B cell (primary cell): ENCODE measurements around the gene SSBP2. TPM values are rescaled to one million over a fixed set of nuclear protein-coding genes. Genes with fewer than 3 reads are reported as not detected.

Source experiments
- ATAC-seq: fragments of 200-7000 bp; cut with Tn5 transposase; one replicate; pipeline ENCODE4 v1.10.0; 2021; ENCODE audit warnings: low read depth, mild to moderate bottlenecking, moderate number of reproducible peaks, moderate library complexity
- CTCF ChIA-PET: fragments of 350-600 bp; sonication (Branson Sonifier 250); formaldehyde crosslinking; loops from one replicate; lab custom pipeline; 2021; ENCODE audit warnings: antibody characterized with exemption, inconsistent platforms; lab: Charles Lee
- POLR2A ChIA-PET: fragments of 350-600 bp; sonication (Branson Sonifier 250); formaldehyde crosslinking; loops from one replicate; lab custom pipeline; 2021; ENCODE audit warnings: antibody characterized with exemption; lab: Charles Lee
- DNase-seq: peaks from one replicate; pipeline ENCODE4 v3.0.0; 2013
- H2AFZ ChIP-seq: 2 replicates; pipeline ENCODE4 v1.6.1; 2012; ENCODE audit warnings: mild to moderate bottlenecking, low read depth, low read length; ENCODE audit not compliant: insufficient read depth, poor library complexity, severe bottlenecking
- H3K27ac ChIP-seq, 2 donors: 1 replicate in 1 of 2; 2 replicates in 1 of 2; pipeline ENCODE4 v1.5.1; 2012 to 2013; ENCODE audit warnings: low read length in 2 of 2, mild to moderate bottlenecking in 2 of 2, moderate library complexity in 1 of 2
- H3K27me3 ChIP-seq, 4 experiments: fragments of 200-600 bp in 1 of 4; sonication (generic) in 1 of 4; replicated peaks in 1 of 4; 1 replicate in 2 of 4; 2 replicates in 2 of 4; pipeline versions ENCODE4 v1.6.1 to v1.7.0; 2013 to 2016; ENCODE audit warnings: low read length in 3 of 4, mild to moderate bottlenecking in 2 of 4, mixed read lengths in 1 of 4, moderate library complexity in 1 of 4; ENCODE audit not compliant: insufficient read depth in 4 of 4, control insufficient read depth in 3 of 4; ENCODE audit errors: control extremely low read depth in 1 of 4
- H3K36me3 ChIP-seq, 2 experiments: replicated peaks in 1 of 2; 1 replicate in 1 of 2; 2 replicates in 1 of 2; pipeline versions ENCODE4 v1.6.1 to v1.7.1; 2013; ENCODE audit warnings: low read length in 1 of 2; ENCODE audit not compliant: insufficient read depth in 2 of 2, control insufficient read depth in 1 of 2; ENCODE audit errors: control extremely low read depth in 1 of 2, extremely low read depth in 1 of 2
- H3K4me1 ChIP-seq, 2 donors: fragments of 200-600 bp in 1 of 2; sonication (generic) in 1 of 2; 1 replicate in 1 of 2; 2 replicates in 1 of 2; pipeline versions ENCODE4 v1.5.1 to v1.6.1; 2013 to 2017; ENCODE audit warnings: low read length in 2 of 2; ENCODE audit not compliant: control insufficient read depth in 2 of 2, insufficient read depth in 2 of 2
- H3K4me2 ChIP-seq: replicated peaks from 2 replicates; pipeline ENCODE3; 2012; ENCODE audit warnings: mild to moderate bottlenecking, low read depth, low read length; ENCODE audit not compliant: poor library complexity, severe bottlenecking
- H3K4me3 ChIP-seq, 5 experiments: fragments of 200-600 bp in 1 of 5; sonication (generic) in 1 of 5; 1 replicate in 3 of 5; 2 replicates in 2 of 5; pipeline versions ENCODE4 v1.5.1 to v1.7.0; 2011 to 2016; ENCODE audit warnings: low read length in 4 of 5, mild to moderate bottlenecking in 4 of 5, low read depth in 2 of 5, control low read depth in 1 of 5, moderate library complexity in 1 of 5; ENCODE audit not compliant: insufficient read depth in 1 of 5; ENCODE audit errors: control extremely low read depth in 1 of 5, extremely low read depth in 1 of 5
- H3K79me2 ChIP-seq: fragments of 200-600 bp; sonication (generic); one replicate; pipeline ENCODE4 v1.6.0; 2016; ENCODE audit warnings: low read length; ENCODE audit not compliant: control insufficient read depth, insufficient read depth
- H3K9ac ChIP-seq: fragments of 200-600 bp; sonication (generic); 2 replicates; pipeline ENCODE4 v1.6.1; 2017; ENCODE audit warnings: mild to moderate bottlenecking, low read length, moderate library complexity
- H3K9me3 ChIP-seq, 3 donors: one replicate each; pipeline versions ENCODE4 v1.6.1 to v1.7.1; 2013; ENCODE audit warnings: low read length in 2 of 3; ENCODE audit not compliant: control insufficient read depth in 2 of 3, insufficient read depth in 1 of 3; ENCODE audit errors: control extremely low read depth in 1 of 3
- H4K20me1 ChIP-seq: 2 replicates; pipeline ENCODE4 v1.6.0; 2012; ENCODE audit warnings: mild to moderate bottlenecking, low read length; ENCODE audit not compliant: insufficient read depth, control insufficient read depth, poor library complexity, severe bottlenecking
- H3K27ac Mint-ChIP-seq: one replicate; pipeline ENCODE4 v1.8.0; 2021; ENCODE audit warnings: mixed read lengths
- H3K27me3 Mint-ChIP-seq: one replicate; pipeline ENCODE4 v1.8.0; 2021; ENCODE audit warnings: mixed read lengths
- H3K4me1 Mint-ChIP-seq: one replicate; pipeline ENCODE4 v1.8.0; 2021; ENCODE audit warnings: mixed read lengths
- H3K4me3 Mint-ChIP-seq: one replicate; pipeline ENCODE4 v1.8.0; 2021; ENCODE audit warnings: mixed read lengths
- H3K9me3 Mint-ChIP-seq: one replicate; pipeline ENCODE4 v1.8.0; 2022; ENCODE audit warnings: mixed read lengths; ENCODE audit not compliant: insufficient read depth
- EZH2 ChIP-seq: IDR thresholded peaks from 2 replicates; pipeline ENCODE4 v1.6.1; 2012; ENCODE audit warnings: borderline replicate concordance, low read depth, mild to moderate bottlenecking, moderate library complexity, low read length; ENCODE audit not compliant: insufficient read depth, poor library complexity, severe bottlenecking
- WGBS: methylation state at CpG from one replicate; pipeline ENCODE4 v1.1.5; 2013; ENCODE audit warnings: missing lambda C conversion rate; ENCODE audit not compliant: insufficient coverage; 5-methylcytosine and 5-hydroxymethylcytosine counted together
- intact Hi-C: fragments of 100-400 bp; cut with micrococcal nuclease; formaldehyde crosslinking; loops from one replicate; pipeline ENCODE4 v1.10.0; 2022
- polyA plus RNA-seq: library from polyadenylated mRNA; depleted of rRNA; stranded (reverse); fragments of >200 nt; gene quantifications from 2 replicates; pipeline ENCODE4 v1.2.3, GENCODE V29; 2012
- total RNA-seq, 2 donors: library from RNA; stranded (reverse); fragments of 120-200 nt in 1 of 2; gene quantifications; 1 replicate in 1 of 2; 2 replicates in 1 of 2; pipeline versions ENCODE4 v1.2.3 to v1.2.4, GENCODE V29; 2013 to 2022
- TF ChIP-seq, protein P1 (sequence below): fragments of 200-600 bp; IDR thresholded peaks from one replicate; pipeline ENCODE4 v1.8.0; 2022; ENCODE audit warnings: antibody characterized with exemption, mild to moderate bottlenecking

The SSBP2 gene
- total and polyA plus RNA-seq, 2 donors (not counting 1 experiment from before 2014, with no cell fraction given) = 40.9 to 49.6 TPM

- POLR2A ChIA-PET = no interaction called here
Measured at GRCh38 chr5:81577091-81577490, 173.8 kb downstream of the SSBP2 start.

DNA sequence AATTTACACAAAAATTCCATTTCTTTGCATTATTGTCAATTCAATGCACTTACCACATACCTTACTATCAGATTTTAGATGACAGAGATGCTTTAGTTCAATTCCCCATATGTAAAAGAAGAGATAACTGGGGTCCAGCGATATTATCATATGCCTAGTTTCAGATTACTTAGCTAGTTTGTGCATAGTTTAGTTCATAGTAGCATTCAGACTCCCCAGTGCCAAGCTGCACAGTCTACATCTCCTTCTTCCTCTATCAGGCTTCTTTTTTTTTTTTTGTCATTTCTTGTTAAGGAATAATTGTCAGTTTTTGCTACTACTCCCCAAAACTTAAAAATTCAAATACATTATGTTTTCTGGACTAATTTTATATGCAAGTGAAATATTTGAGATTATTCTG is 175.0 kb downstream of the SSBP2 start:
- no CpG with 5 or more reads among the region's 1 CpG for WGBS
- ChIA-PET POLR2A (no interaction called here), CTCF (no interaction called here)
- H3K27me3 Mint-ChIP-seq = no peaks in the 10 kb centered on the region
- Histone ChIP-seq H3K9me3 (no peaks in the 10 kb centered on the region), H3K27ac (no peak overlapping the region), H3K4me3 (no peak overlapping the region), H2AFZ (no peak overlapping the region), H3K4me1 (peaks cover 0 to 5% of the 10 kb centered on the region in 2 donors), H3K4me2 (no peak overlapping the region), H4K20me1 (no peaks in the 10 kb centered on the region), H3K9ac (no peak overlapping the region), H3K27me3 (no peaks in the 10 kb centered on the region), H3K79me2 (peaks cover 8% of the 10 kb centered on the region), H3K36me3 (peaks cover 0 to 7% of the 10 kb centered on the region in 2 experiments)
- TF ChIP-seq, protein P1, sequence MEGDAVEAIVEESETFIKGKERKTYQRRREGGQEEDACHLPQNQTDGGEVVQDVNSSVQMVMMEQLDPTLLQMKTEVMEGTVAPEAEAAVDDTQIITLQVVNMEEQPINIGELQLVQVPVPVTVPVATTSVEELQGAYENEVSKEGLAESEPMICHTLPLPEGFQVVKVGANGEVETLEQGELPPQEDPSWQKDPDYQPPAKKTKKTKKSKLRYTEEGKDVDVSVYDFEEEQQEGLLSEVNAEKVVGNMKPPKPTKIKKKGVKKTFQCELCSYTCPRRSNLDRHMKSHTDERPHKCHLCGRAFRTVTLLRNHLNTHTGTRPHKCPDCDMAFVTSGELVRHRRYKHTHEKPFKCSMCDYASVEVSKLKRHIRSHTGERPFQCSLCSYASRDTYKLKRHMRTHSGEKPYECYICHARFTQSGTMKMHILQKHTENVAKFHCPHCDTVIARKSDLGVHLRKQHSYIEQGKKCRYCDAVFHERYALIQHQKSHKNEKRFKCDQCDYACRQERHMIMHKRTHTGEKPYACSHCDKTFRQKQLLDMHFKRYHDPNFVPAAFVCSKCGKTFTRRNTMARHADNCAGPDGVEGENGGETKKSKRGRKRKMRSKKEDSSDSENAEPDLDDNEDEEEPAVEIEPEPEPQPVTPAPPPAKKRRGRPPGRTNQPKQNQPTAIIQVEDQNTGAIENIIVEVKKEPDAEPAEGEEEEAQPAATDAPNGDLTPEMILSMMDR = no peak
- TF ChIP-seq EZH2 = no peak
- DNase-seq = no peak
- intact Hi-C loops = loop anchor here (10.0 kb wide), 1 partner anchor 159 kb away; no protein-coding TSS in a partner anchor
- H3K4me3 Mint-ChIP-seq = no peak overlapping the region
- no peak for ATAC-seq
- H3K27ac Mint-ChIP-seq = no peak overlapping the region
- no peaks in the 10 kb centered on the region for H3K9me3 Mint-ChIP-seq
- H3K4me1 Mint-ChIP-seq = peaks cover 12% of the 10 kb centered on the region

More at GRCh38 chr5:81577091-81577490, 173.8 kb downstream of the SSBP2 start:
- no peak overlapping the region for H3K9ac ChIP-seq
- no peak overlapping the region for H2AFZ ChIP-seq
- peaks cover 12% of the 10 kb centered on the region for H3K4me1 Mint-ChIP-seq
- no peak for TF ChIP-seq EZH2
- TF ChIP-seq, protein P1 = no peak
- no peak overlapping the region for H3K4me3 ChIP-seq
- peaks cover 0 to 4% of the 10 kb centered on the region in 2 experiments for H3K36me3 ChIP-seq
- H3K9me3 Mint-ChIP-seq = no peaks in the 10 kb centered on the region
- no peak overlapping the region for H3K27ac ChIP-seq
- no peak overlapping the region for H3K27ac Mint-ChIP-seq
- WGBS = no CpG with 5 or more reads among the region's 3 CpGs
- no peaks in the 10 kb centered on the region for H3K9me3 ChIP-seq
- CTCF ChIA-PET = no interaction called here
- intact Hi-C loops = loop anchor here (10.0 kb wide), 1 partner anchor 158 kb away; no protein-coding TSS in a partner anchor
- DNase-seq (no peak), ATAC-seq (no peak)
- H3K4me1 ChIP-seq = peaks cover 0 to 5% of the 10 kb centered on the region in 2 donors
- no peaks in the 10 kb centered on the region for H4K20me1 ChIP-seq
- no peak overlapping the region for H3K4me3 Mint-ChIP-seq
- no peak overlapping the region for H3K4me2 ChIP-seq
- no peaks in the 10 kb centered on the region for H3K27me3 ChIP-seq
- H3K79me2 ChIP-seq = peaks cover 8% of the 10 kb centered on the region
- no peaks in the 10 kb centered on the region for H3K27me3 Mint-ChIP-seq
